MM.1S (cell line): ENCODE measurements around the gene TFEB.

Experiments used
- CTCF ChIP-seq: fragments of 300-600 bp; sonication (generic); IDR thresholded peaks from 2 replicates; pipeline ENCODE4 v1.5.1; 2016; ENCODE audit warnings: antibody characterized with exemption, low read length, mixed read lengths
- EZH2 ChIP-seq: fragments of 300-600 bp; sonication (generic); optimal IDR thresholded peaks from 2 replicates; pipeline ENCODE3; 2017; ENCODE audit warnings: low read depth, mild to moderate bottlenecking, antibody characterized with exemption, low read length, mixed read lengths

- TF ChIP-seq CTCF (no peak), EZH2 (no peak)
Measured at GRCh38 chr6:41736800-41737555, 1.6 kb upstream of the TFEB start.
